Measurements from ENCODE around the gene SOX6. TPM values are rescaled to one million over a fixed set of nuclear protein-coding genes. Genes with fewer than 3 reads are reported as not detected.

The SOX6 gene
- total and polyA plus RNA-seq, 8 donors: 5.1 to 23.0 (median 18.7) TPM

- DNase-seq (no peak), ATAC-seq (no peak), FAIRE-seq (peak; percentile 67)
- Histone ChIP-seq H3K9me3 (no peaks in the 10 kb centered on the region), H3K36me3 (no peaks in the 10 kb centered on the region), H3K27ac (no peak overlapping the region), H3K4me3 (no peak overlapping the region), H3K4me1 (peaks cover 0 to 18% (median 0%) of the 10 kb centered on the region in 3 donors), H3K27me3 (no peaks in the 10 kb centered on the region)
- 16 to 20% methylated on average over 2 of the region's 2 CpGs for WGBS, 2 donors
- intact Hi-C loops (cut with DNase I): no loop called here
- TF ChIP-seq CTCF (IDR thresholded peaks at IDR 0.05): no peak
These were observed 47.1 kb downstream of the SOX6 start for GRCh38 chr11:16309226-16309625.

- no peak for FAIRE-seq
- no peak for ATAC-seq
These were observed 54.9 kb downstream of the SOX6 start for GRCh38 chr11:16301462-16301861.

GRCh38 chr11:16299884-16300782 is 56.2 kb downstream of the SOX6 start:
- no peak overlapping the region for H3K27ac ChIP-seq
- FAIRE-seq (no peak), ATAC-seq (peak in 2 of 4 donors; percentile 46 to 65), DNase-seq (no peak)
- intact Hi-C loops (cut with DNase I): no loop called here
- WGBS, 2 donors: 76 to 78% methylated on average over 8 of the region's 8 CpGs
- H3K9me3 ChIP-seq: no peaks in the 10 kb centered on the region
- no peaks in the 10 kb centered on the region for H3K27me3 ChIP-seq
- H3K4me3 ChIP-seq: no peak overlapping the region
- H3K4me1 ChIP-seq: peaks cover 0 to 2% (median 0%) of the 10 kb centered on the region in 3 donors
- no peaks in the 10 kb centered on the region for H3K36me3 ChIP-seq
- no peak for TF ChIP-seq CTCF (IDR thresholded peaks at IDR 0.05)

More at GRCh38 chr11:16301462-16301861, 54.9 kb downstream of the SOX6 start:
- no peak overlapping the region for H3K27ac ChIP-seq
- intact Hi-C loops (cut with DNase I): no loop called here
- no peak for TF ChIP-seq CTCF (IDR thresholded peaks at IDR 0.05)
- peaks cover 0 to 2% (median 0%) of the 10 kb centered on the region in 3 donors for H3K4me1 ChIP-seq
- H3K4me3 ChIP-seq: no peak overlapping the region
- DNase-seq: no peak
- no peaks in the 10 kb centered on the region for H3K9me3 ChIP-seq
- no peaks in the 10 kb centered on the region for H3K27me3 ChIP-seq
- H3K36me3 ChIP-seq: no peaks in the 10 kb centered on the region
- WGBS, 2 donors: 51 to 63% methylated on average over 2 of the region's 2 CpGs

GRCh38 chr11:16299390-16299789 is 57.0 kb downstream of the SOX6 start:
- no peak for TF ChIP-seq CTCF (IDR thresholded peaks at IDR 0.05)
- Histone ChIP-seq H3K36me3 (no peaks in the 10 kb centered on the region), H3K9me3 (no peaks in the 10 kb centered on the region), H3K4me1 (peaks cover 0 to 2% (median 0%) of the 10 kb centered on the region in 3 donors), H3K27me3 (no peaks in the 10 kb centered on the region), H3K4me3 (no peak overlapping the region), H3K27ac (no peak overlapping the region)
- 37 to 44% methylated on average over 4 of the region's 4 CpGs for WGBS, 2 donors
- ATAC-seq (peak in 3 of 4 donors; percentile 17 to 70 (median 60)), FAIRE-seq (no peak), DNase-seq (no peak)
- intact Hi-C loops (cut with DNase I): no loop called here

- intact Hi-C loops (cut with DNase I): no loop called here
- Histone ChIP-seq H3K36me3 (no peaks in the 10 kb centered on the region), H3K9me3 (no peaks in the 10 kb centered on the region), H3K27me3 (no peaks in the 10 kb centered on the region), H3K4me3 (no peak overlapping the region), H3K27ac (no peak overlapping the region), H3K4me1 (peaks cover 5 to 11% (median 8%) of the 10 kb centered on the region in 3 donors)
- 55 to 81% methylated on average over 3 of the region's 3 CpGs for WGBS, 2 donors
- no peak for DNase-seq
- peak in 1 of 4 donors; percentile 34 for ATAC-seq
- TF ChIP-seq CTCF (IDR thresholded peaks at IDR 0.05): no peak
- FAIRE-seq: no peak
These were observed 59.0 kb downstream of the SOX6 start for GRCh38 chr11:16297332-16297731.

Measured in pancreas (tissue), 10 donors.